ENCODE results near the gene PPM1H.

PPM1H gene

GRCh38 chr12:62866451-62867082, 68.4 kb downstream of the PPM1H start:
- DNase-seq = no peak

GRCh38 chr12:62865937-62866336, 69.0 kb downstream of the PPM1H start:
- no peak for DNase-seq

- no peak for DNase-seq
Observed at GRCh38 chr12:62865065-62865464, 69.9 kb downstream of the PPM1H start.

GRCh38 chr12:62862259-62862881, 72.6 kb downstream of the PPM1H start:
- peak; percentile 11 for DNase-seq

- peak; percentile 63 for DNase-seq
Observed at GRCh38 chr12:62861586-62861985, 73.4 kb downstream of the PPM1H start.

GRCh38 chr12:62860501-62861411, 74.2 kb downstream of the PPM1H start:
- DNase-seq = peak; percentile 51

- no peak for DNase-seq
Observed at GRCh38 chr12:62860020-62860419, 74.9 kb downstream of the PPM1H start.

GRCh38 chr12:62859321-62859737, 75.6 kb downstream of the PPM1H start:
- no peak for DNase-seq

- DNase-seq = no peak
Observed at GRCh38 chr12:62856454-62856853, 78.5 kb downstream of the PPM1H start.

GRCh38 chr12:62854024-62854423, 80.9 kb downstream of the PPM1H start:
- DNase-seq = no peak

- no peak for DNase-seq
Observed at GRCh38 chr12:62849398-62849797, 85.6 kb downstream of the PPM1H start.

GRCh38 chr12:62848418-62848817, 86.5 kb downstream of the PPM1H start:
- no peak for DNase-seq

GRCh38 chr12:62847709-62848108, 87.2 kb downstream of the PPM1H start:
- DNase-seq = no peak

GRCh38 chr12:62846491-62846890, 88.5 kb downstream of the PPM1H start:
- DNase-seq = no peak

- DNase-seq = no peak
Observed at GRCh38 chr12:62844915-62845314, 90.0 kb downstream of the PPM1H start.

- DNase-seq = no peak
Observed at GRCh38 chr12:62843716-62844115, 91.2 kb downstream of the PPM1H start.

- DNase-seq = no peak
Observed at GRCh38 chr12:62841846-62842245, 93.1 kb downstream of the PPM1H start.

GRCh38 chr12:62840806-62841205, 94.1 kb downstream of the PPM1H start:
- no peak for DNase-seq

- no peak for DNase-seq
Observed at GRCh38 chr12:62839869-62840660, 94.9 kb downstream of the PPM1H start.

GRCh38 chr12:62834971-62835547, 99.9 kb downstream of the PPM1H start:
- no peak for DNase-seq

GRCh38 chr12:62834406-62834805, 100.5 kb downstream of the PPM1H start:
- DNase-seq = no peak

- DNase-seq = no peak
Observed at GRCh38 chr12:62833634-62834033, 101.3 kb downstream of the PPM1H start.

GRCh38 chr12:62832558-62832957, 102.4 kb downstream of the PPM1H start:
- DNase-seq = no peak

Measured in midbrain (tissue), 1 donor.